ENCODE measurements around the gene OAF.

GRCh38 chr11:120222916-120223315 is 12.1 kb downstream of the OAF start:
- TF ChIP-seq CTCF (IDR thresholded peaks at IDR 0.05) (no peak), EP300 (IDR thresholded peaks at IDR 0.05) (no peak), POLR2A (IDR thresholded peaks at IDR 0.05) (no peak)
